ENCODE measurements around the gene FANK1. TPM values are rescaled to one million over a fixed set of nuclear protein-coding genes. Genes with fewer than 3 reads are reported as not detected.
A peak's percentile ranks its signal among the peaks of the same experiment; 100 is the strongest.

FANK1 gene
- total RNA-seq, 2 donors from 2014 or later: 1.0 to 7.3 TPM

- Histone ChIP-seq H3K36me3 (replicated peaks in 1 of 2; ENCODE audit: insufficient read depth in 1 of 2, low read depth in 2 of 2) (no peaks in the 10 kb centered on the region), H3K9me3 (no peaks in the 10 kb centered on the region), H3K4me3 (no peak overlapping the region), H3K4me1 (no peaks in the 10 kb centered on the region), H3K27ac (no peak overlapping the region), H3K27me3 (no peaks in the 10 kb centered on the region)
- WGBS, 2 donors: 36 to 43% methylated on average over 4 of the region's 4 CpGs
- intact Hi-C loops (cut with DNase I): no loop called here
- no peak for TF ChIP-seq POLR2A (IDR thresholded peaks at IDR 0.05)
- TF ChIP-seq CTCF (IDR thresholded peaks at IDR 0.05): no peak
- no peak for DNase-seq
- no peak for ATAC-seq
These were observed 37.3 kb downstream of the FANK1 start for GRCh38 chr10:125933693-125934092.

GRCh38 chr10:125936331-125936730 lies 40.0 kb downstream of the FANK1 start:
- Histone ChIP-seq H3K4me3 (no peak overlapping the region), H3K4me1 (peaks cover 14% of the 10 kb centered on the region), H3K27ac (no peak overlapping the region), H3K9me3 (no peaks in the 10 kb centered on the region), H3K27me3 (no peaks in the 10 kb centered on the region), H3K36me3 (replicated peaks in 1 of 2; ENCODE audit: insufficient read depth in 1 of 2, low read depth in 2 of 2) (no peaks in the 10 kb centered on the region)
- ATAC-seq (no peak), DNase-seq (no peak)
- TF ChIP-seq POLR2A (IDR thresholded peaks at IDR 0.05) (no peak), CTCF (IDR thresholded peaks at IDR 0.05) (no peak)
- intact Hi-C loops (cut with DNase I): no loop called here
- WGBS, 2 donors: 57 to 82% methylated on average over 2 of the region's 2 CpGs

GRCh38 chr10:125940515-125940914 lies 44.2 kb downstream of the FANK1 start:
- peak; percentile 31 to 59 (median 37) for DNase-seq
- H3K4me1 ChIP-seq: peaks cover 16% of the 10 kb centered on the region
- TF ChIP-seq CTCF (IDR thresholded peaks at IDR 0.05) (peak in 1 of 7 experiments; percentile 7), POLR2A (IDR thresholded peaks at IDR 0.05) (peak in 1 of 3 donors; percentile 24)
- H3K36me3 ChIP-seq (replicated peaks in 1 of 2; ENCODE audit: insufficient read depth in 1 of 2, low read depth in 2 of 2): no peaks in the 10 kb centered on the region
- peak overlapping the region in 3 of 4 donors; percentile 63 to 67 (median 64) for H3K27ac ChIP-seq
- 16 to 21% methylated on average over 11 to 13 of the region's 13 CpGs for WGBS, 2 donors
- ATAC-seq: peak; percentile 18
- no peak overlapping the region for H3K4me3 ChIP-seq
- intact Hi-C loops (cut with DNase I): no loop called here
- H3K9me3 ChIP-seq: no peaks in the 10 kb centered on the region
- H3K27me3 ChIP-seq: no peaks in the 10 kb centered on the region

GRCh38 chr10:125951290-125951689 lies 54.9 kb downstream of the FANK1 start:
- Histone ChIP-seq H3K9me3 (peaks cover 0 to 15% (median 0%) of the 10 kb centered on the region in 3 donors), H3K27me3 (no peaks in the 10 kb centered on the region), H3K27ac (no peak overlapping the region), H3K36me3 (replicated peaks in 1 of 2; ENCODE audit: insufficient read depth in 1 of 2, low read depth in 2 of 2) (no peaks in the 10 kb centered on the region), H3K4me3 (no peak overlapping the region), H3K4me1 (no peaks in the 10 kb centered on the region)
- ATAC-seq (no peak), DNase-seq (no peak)
- TF ChIP-seq CTCF (IDR thresholded peaks at IDR 0.05) (no peak), POLR2A (IDR thresholded peaks at IDR 0.05) (no peak)
- intact Hi-C loops (cut with DNase I): no loop called here
- 15 to 33% methylated on average over 1 of the region's 1 CpG for WGBS, 2 donors

GRCh38 chr10:125953778-125954385 lies 57.5 kb downstream of the FANK1 start:
- intact Hi-C loops (cut with DNase I): no loop called here
- WGBS, 2 donors: 95 to 96% methylated on average over 9 of the region's 9 CpGs
- H3K9me3 ChIP-seq: peaks cover 0 to 15% (median 0%) of the 10 kb centered on the region in 3 donors
- no peak for ATAC-seq
- no peak for DNase-seq
- no peak overlapping the region for H3K4me3 ChIP-seq
- TF ChIP-seq CTCF (IDR thresholded peaks at IDR 0.05): no peak
- TF ChIP-seq POLR2A (IDR thresholded peaks at IDR 0.05): no peak
- no peak overlapping the region for H3K27ac ChIP-seq
- no peaks in the 10 kb centered on the region for H3K27me3 ChIP-seq
- no peaks in the 10 kb centered on the region for H3K4me1 ChIP-seq
- H3K36me3 ChIP-seq (replicated peaks in 1 of 2; ENCODE audit: insufficient read depth in 1 of 2, low read depth in 2 of 2): no peaks in the 10 kb centered on the region
